GM21717 (cell line): ENCODE measurements around the gene DNAH8.
"Not testable (repeated sequence)": the region's sequence is repeated elsewhere in the genome, so short reads cannot be mapped to it uniquely, and the experiment has no call there.

Source experiments
- ATAC-seq: cut with Tn5 transposase; IDR thresholded peaks from one replicate; pipeline ENCODE4 v1.9.1; 2021; ENCODE audit warnings: mild to moderate bottlenecking, moderate library complexity; ENCODE audit not compliant: unreplicated experiment

Gene DNAH8

DNA sequence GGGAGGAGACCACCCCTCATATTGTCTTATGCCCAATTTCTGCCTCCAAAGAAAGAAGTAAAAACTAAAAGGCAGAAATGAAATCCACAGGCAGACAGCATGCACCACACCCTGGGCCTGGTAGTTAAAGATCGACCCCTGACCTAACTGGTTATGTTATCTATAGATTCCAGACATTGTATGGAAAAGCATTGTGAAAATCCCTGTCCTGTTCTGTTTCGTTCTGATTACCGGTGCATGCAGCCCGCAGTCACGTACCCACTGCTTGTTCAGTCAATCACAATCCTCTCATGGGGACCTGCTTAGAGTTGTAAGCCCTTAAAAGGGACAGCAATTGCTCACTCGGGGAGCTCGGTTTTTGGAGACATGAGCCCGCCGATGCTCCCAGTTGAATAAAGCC lies 81.3 kb downstream of the DNAH8 start:
- not testable (repeated sequence) for ATAC-seq

DNA sequence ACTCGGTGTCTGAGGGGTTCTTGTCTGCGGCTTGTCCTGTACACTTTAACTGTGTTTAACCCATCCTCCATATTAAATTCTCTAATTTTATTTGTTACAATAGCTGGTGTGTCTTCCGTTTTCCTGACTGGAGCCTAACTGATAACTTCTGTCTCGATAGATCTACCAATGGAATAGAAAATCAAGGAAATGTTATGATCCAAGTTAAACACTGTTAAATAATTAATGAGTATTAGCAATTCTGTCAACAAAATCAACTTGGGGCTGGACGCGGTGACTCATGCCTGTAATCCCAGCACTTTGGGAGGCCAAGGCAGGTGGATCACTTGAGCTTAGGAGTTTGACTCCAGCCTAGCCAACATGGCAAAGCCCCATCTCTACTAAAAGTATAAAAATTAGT lies 81.7 kb downstream of the DNAH8 start:
- ATAC-seq = no peak

DNA sequence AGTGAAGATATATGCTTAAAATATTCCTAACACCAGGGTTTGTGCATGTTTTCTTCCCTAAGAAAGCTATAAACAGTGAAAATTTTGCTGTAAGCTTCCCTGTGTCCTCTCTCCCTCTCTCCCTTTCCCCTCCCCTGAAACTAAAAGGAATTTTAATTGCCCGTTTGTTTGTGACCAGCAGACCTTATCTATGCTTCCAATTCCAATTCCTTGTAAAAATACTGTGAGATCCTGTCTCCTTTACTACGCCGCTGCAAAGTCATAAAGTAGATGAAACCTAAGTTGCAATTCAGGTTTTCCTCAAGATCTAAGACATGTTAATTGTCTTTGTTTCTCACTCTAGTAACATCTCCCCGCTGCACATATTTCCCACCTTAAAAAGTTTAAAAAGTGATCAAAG lies 82.3 kb downstream of the DNAH8 start:
- no peak for ATAC-seq

DNA sequence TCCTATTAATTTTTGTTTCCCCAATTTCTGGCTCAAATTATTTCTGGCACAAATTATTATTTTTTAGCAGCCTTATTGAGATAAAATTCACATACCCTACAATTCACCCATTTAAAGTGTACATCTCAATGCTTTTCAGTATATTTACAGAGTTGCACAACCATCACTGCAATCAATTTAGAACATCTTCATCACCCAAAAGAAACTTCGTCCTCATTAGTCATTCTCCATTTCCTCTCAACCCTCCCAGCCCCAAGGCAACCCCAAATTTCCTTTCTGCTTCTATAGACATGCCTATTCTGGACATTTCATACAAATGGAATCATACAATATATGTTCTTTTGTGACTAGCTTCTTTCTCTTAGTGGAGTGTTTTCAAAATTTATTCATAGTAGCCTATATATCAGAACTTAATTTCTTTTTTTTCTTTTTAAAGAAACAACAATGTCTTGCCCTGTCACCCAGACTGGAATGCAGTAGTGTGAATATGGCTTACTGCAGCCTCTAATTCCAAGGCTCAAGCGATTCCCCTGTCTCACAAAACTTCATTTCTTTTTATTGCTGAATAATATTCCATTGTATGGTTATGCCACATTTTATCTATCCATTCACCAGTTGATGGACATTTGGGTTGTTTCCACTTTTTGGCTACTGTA lies 84.5 kb downstream of the DNAH8 start:
- ATAC-seq = no peak

DNA sequence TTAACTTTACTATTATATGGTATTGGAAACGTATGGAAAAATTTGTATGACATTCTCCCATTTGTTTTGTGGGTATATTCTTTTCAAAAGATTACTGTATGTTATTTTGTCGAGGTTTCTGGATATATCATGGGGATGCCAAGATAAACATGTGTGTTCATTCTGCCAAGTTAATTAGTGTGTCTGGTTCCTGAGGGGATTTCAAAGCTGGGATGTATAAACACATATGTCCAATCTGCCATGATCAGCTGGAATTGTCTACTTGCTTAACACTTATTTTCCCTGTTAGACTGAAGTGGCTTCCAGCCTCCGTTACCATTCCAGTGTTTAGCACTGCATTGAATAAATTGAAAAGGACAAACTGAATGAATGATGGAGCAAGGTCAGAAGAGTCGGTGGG lies 86.2 kb downstream of the DNAH8 start:
- ATAC-seq = no peak

DNA sequence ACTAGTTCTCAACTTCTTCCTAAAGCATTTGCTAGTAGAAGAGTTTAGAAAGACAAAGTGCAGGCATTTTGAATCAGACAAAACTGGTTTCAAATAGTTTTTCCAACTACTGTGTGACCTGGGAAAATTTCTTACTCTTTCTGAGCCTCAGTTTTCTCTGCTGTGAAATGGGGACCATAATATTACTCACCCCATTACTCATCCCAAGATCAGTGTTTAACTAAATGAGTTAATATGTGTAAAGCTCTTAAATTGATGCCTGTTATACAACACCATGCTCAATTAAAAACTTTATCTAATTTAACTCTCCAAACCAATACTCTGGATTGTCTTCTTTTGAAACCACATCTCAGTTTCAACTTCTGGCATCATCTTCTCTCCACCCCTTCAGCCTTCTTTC lies 87.4 kb downstream of the DNAH8 start:
- no peak for ATAC-seq

DNA sequence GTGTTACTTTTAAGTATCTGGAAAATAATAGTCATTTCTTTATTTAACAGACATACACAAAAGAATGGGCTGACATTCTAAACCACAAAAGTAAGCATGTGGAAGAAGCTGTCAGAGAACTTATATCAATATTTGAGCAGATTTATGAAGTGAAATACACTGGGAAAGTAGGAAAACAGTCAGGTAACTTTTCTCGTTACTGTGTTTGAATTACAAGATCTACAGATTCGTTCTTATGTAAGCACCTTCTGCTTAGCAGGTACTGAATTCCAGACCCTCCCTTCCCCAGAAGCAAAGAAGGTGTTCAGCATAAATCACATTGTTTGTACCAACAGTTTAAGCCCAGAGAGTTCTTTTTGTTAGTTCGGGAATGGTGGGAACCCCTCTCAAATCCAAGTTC lies 88.0 kb downstream of the DNAH8 start:
- ATAC-seq = no peak

DNA sequence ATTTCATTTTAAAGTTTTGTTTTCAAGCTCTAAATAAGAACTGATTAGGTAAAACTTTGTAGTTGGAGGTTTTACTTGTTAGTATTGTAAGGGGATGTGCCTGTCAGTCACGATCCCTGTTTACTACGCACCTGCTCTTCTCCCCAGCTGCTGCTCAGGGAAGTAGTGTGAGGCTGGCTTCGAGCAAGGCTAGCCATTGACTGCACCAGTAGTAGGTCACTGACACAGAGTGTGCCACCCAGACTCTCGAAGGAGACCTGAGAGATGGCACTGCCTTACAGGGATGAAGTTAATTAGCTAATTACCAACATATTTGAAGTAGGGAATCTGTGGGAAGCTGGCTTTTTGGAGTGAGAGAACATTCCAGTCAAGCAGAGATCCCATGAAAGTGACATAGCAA lies 89.2 kb downstream of the DNAH8 start:
- no peak for ATAC-seq

DNA sequence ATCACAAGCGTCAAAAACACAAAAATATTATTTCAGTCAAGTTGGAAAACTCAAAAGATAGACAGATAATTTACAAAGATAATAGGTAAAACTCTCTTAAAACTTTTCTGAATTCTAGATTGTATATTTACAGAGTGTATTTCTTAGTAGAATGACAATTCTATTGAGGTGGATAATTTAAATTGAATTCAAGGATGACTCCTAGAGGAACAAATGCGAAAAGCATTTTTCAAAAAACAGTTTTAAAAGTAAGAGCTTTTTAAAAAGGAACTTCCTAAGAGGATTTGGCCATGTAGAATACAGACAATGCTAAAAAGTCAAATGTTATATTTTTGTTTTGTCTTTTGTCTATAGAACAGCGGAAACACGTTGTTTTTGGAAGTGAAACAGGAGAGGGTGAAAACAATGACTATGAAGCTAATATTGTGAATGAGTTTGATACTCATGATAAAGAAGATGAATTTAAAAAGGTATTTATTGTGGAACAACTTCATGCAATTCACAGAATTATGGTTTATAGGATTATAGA lies 90.1 kb downstream of the DNAH8 start:
- ATAC-seq = no peak

DNA sequence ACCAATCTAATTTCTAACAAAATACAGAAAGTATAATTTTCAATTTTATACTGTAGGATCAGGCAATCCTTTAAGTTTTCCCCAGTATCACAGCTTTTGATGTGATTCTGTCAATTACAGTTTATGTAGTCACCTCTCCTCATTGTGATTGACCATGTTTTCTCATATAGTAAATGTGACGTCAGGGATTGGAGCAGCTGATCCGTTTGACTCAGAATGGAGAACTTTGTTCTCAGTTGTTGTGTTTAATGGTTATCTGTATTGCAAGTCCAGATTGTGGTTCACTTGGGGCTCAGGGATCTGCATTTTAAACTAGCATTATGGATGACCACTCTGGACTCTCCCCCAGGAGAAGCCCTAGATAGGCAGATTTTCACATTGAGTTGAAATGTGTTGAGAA lies 90.6 kb downstream of the DNAH8 start:
- no peak for ATAC-seq

DNA sequence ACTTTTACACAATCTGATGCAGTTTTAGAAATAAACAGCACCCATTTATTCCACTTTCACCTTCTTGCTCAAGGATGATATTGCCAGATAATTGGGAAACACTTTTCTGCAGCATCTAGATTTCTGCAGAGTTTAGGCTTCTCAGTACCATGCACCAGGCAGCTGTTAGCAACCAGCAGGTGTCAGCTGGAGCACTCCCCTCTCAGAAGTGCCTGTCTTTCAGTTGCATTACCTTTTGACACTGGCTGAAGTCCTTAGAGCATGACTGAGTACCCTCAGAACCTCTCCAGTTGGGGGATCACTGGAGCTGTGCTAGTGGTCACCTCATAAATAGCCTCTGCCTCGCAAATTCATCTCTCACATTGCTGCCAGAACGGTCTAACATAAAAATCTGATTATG lies 91.2 kb downstream of the DNAH8 start:
- ATAC-seq = no peak

DNA sequence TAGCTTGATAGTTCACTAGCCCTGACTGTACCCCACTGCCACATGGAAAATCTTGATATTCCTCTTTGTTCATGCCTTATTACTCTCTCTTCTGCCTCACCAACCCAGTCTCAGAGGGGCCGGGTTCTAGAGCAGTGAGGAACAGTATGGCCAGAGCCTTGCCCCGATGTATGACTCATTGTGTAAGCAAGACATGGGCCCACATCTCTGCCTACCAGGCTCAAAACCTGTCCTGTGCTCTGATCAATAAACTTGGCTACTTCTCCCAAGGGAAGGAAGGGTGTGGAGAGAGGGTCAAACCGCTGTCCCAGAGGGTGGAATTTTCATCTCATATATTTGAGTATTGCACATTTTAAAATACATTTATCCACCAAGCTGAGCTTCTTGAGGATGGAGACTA lies 91.7 kb downstream of the DNAH8 start:
- ATAC-seq = no peak

DNA sequence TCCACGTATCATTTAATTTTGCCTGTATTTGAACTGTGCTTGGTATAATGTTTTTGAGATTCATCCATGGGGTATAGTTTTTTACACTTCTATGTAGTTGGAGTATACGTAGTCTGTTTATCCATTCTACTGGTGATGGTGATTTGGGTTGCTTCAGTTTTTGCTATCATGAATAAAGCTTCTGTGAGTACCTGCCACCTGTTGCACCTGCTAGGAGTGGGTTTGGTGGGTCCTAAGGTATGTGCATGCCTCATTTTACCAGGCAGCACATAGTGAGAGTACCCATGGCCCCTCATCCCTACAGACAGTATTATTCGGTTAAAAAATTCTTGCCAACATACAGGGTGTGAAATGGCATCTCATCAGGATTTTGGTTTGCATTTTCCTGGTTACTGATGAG lies 92.9 kb downstream of the DNAH8 start:
- no peak for ATAC-seq

DNA sequence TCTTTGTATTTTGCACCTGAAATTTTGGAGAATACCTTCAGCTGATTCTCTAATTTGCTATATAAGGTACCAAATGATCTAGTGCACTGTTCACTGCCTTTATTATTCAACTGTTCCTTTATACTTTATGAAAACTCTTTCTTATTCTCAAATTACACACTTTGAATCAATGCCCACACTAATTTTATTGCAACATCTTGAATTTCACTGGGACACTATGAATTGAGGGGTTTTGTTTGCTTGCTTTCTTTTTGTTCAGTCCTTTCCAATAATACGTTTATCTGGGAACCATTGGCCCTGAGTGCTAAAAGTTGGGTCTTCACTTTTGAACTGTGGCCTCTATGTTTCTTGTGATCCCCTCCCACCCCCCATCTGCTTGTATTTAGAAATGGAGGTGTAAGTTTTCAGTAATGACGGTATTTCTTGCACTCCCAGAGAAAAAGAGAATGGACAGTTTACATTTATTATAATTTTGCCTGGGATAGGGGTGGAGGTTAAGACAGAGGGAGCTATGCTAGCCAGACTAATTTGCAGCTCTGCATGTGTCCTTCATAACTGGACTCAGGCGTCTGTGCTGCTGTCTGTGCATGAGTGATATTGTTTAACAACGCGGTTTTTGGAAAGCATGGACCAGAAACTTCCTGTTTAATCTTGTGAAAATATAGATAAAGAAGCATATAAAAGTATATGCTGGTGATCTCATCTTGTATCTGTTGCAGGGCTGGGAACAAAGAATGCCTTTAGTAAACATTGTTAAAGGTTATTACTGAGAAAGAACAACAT lies 98.1 kb downstream of the DNAH8 start:
- no peak for ATAC-seq

DNA sequence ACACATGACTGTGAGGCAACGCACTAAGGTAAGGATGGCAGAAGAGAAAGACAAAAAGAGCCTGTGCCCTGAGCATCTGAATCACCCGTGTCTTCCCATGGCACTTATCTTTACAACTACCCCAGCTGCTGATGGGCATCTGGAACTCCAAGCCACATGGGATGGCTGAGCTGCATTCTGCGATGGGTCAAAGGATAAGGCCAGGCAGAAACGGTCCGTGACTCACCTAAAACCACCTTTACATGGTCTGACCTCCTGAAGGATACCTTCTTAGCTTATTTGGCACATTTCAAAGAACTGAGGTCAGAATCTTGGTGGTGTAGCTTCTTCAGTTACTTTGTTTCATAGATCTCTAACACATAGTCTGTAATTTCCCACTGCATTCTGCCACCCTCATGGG lies 99.7 kb downstream of the DNAH8 start:
- ATAC-seq = no peak

DNA sequence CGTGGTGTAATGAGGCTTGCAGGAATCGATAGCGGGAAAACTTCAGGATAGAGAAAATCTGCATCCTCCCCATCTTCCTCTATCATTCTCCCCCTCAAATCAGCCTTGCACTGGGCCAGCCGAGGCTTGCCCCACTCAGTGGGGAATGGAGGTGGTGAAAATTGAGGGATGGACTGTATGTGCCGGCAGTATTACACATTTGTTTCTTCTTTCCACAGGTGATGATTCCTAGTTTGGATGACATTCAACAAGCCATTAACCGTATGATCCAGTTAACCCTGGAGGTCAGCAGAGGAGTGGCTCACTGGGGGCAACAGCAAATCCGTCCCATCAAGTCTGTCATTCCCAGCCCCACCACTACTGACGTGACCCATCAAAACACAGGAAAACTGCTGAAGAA lies 100.1 kb downstream of the DNAH8 start:
- no peak for ATAC-seq

DNA sequence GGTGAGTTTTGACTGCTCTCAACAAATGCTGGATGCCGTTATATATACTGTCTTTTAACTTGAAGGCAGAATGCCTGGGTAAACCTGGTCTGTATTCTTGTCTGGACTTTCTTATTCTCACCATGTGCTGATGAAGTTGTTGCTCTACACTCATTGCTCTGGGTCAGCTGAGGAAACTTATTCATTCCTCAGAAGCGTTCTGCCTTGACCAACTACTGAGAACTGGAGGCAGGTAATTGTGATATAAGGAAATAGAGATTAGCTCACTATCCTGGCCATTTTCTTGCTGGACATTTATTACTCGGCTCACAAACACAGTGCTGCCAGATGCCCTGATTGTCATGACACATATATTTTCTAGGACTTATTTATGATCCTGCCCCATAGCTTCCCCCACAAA lies 103.6 kb downstream of the DNAH8 start:
- ATAC-seq = no peak

DNA sequence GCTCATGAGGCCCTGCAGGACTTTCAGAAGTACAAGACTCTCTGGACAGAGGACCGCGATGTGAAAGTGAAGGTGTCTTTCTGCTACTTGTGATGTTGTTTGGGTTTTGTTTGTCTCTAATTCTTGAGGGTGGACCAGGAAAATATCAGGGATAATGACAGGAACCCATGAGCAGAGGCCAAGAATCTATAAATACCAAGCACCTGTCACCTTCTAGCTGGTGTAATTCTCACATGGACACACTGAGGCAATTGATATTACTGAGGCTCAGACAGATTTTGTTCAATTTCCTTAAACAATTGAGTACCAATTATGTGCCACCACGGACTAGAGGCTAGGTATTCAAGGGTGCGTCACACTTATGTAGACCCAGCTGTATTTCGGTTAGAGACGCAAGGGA lies 107.9 kb downstream of the DNAH8 start:
- no peak for ATAC-seq

DNA sequence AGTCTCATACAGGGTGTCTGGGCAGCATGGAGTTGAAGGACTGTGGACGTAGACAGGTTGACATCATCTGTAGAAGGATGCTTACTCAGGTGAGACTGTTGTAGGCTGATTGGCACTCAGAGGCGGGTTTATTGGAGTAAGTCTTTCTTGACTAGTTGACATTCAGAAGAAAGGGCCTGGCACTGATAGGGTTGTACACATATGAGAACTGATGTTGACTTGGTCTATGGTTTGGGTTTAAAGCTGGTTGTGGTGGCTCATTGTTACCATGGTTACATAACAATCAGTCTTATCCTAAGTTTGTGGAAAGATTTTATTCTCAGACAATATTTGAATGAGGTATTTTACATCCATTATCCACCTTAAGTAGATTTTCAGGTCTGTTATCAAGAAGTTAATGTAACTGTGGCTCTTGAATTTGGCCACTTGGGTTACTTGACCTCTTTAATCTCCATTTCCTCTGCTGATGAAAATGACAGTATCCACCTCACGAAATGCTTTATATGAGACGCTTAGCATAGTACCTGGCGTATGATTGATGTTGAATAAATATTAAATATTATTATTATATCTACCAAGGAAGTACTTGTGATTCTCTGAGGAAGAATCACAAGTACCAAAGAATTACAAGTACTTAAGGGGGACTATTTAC lies 109.3 kb downstream of the DNAH8 start:
- no peak for ATAC-seq

DNA sequence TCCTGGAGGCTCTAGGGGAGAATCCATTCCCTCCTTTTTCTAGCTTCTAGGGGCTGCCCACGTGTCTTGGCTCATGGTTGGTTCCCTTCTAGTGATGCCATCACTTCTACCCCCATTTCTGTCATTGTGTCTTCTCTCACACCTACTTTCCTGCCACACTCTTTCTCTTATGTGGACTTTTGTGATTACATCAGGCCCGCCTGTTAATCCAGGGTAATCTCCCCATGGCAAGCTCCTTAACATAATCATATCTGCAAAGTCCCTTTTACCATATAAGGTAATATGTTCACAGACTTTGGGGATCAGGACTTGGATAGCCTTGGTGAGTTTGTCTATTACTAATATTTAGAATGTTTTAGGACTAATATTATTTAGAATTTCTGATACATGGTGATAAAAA lies 111.9 kb downstream of the DNAH8 start:
- no peak for ATAC-seq

DNA sequence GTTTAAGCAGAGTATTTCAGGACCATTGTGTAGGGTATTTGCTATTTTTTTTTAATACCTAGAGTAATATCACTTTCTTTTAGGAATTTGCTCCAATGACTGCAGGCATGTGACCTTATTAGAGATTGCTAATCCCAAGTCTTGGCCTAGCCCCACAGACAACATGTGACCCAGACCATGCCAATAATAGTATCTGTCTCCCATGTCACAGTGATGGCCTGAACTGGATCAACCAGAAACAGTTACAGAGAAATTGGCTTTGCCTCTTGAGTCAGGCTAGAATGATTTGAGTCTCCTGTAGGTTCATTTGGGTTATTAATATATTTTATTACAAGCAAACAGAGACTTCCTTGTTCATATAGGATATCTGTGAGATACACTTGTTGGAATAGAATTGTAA lies 116.8 kb downstream of the DNAH8 start:
- ATAC-seq = no peak

DNA sequence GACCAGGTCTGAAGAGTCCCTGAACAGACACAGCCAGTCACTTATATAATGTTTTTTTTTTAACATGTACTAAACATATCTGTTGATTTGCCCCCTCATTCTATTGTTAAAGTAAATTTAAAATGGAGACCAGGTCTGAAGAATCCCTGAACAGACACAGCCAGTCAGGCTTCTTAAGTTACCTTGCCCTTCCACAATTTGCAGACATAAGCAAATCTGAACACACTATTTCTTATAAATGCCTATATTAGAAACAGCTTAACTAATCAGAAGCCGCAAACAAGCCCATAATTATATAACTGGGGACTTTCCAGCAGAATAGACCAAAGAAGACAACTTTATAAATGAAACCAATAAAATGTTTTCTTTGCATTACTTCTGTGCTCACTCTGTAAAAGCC lies 118.2 kb downstream of the DNAH8 start:
- ATAC-seq = no peak
